ENCODE results near the gene WDR86.

The WDR86 gene

DNA sequence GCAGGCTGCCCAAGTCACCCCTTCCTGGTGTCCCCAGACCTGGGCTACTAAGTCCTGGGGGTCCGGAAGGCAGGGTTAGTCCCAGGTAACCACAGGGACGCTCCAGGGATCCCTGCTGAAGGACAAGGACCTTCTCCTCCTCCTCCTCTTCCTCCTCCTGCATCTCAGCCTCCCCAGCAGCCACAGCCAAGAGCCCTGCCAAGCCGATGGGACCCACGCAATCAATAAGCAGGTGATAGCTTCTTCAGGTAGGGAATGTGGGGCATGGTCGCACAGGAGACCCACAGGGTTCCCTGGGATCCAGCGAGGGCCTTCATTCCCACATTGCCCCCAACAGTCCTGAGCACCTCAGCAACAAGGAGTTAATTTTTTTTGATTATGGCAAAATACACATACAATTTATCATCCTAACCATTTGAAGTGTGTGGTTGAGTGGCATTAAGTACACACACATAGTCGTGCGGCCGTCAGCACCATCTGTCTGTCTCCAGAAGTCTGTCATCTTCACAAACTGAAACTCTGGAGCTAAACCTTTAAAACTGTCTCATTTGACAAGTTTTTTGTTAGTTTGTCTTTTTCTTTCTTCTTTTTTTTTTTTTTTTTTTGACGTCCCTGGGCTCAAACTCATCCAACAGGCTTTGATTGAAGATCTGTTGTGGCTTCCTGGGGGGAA, 18.0 kb upstream of the WDR86 start:
- TF ChIP-seq GATA2 (IDR thresholded peaks at IDR 0.05; ENCODE audit: low read depth, low read length) (no peak), GATA3 (IDR thresholded peaks at IDR 0.05; ENCODE audit: low read depth, low read length) (no peak)

DNA sequence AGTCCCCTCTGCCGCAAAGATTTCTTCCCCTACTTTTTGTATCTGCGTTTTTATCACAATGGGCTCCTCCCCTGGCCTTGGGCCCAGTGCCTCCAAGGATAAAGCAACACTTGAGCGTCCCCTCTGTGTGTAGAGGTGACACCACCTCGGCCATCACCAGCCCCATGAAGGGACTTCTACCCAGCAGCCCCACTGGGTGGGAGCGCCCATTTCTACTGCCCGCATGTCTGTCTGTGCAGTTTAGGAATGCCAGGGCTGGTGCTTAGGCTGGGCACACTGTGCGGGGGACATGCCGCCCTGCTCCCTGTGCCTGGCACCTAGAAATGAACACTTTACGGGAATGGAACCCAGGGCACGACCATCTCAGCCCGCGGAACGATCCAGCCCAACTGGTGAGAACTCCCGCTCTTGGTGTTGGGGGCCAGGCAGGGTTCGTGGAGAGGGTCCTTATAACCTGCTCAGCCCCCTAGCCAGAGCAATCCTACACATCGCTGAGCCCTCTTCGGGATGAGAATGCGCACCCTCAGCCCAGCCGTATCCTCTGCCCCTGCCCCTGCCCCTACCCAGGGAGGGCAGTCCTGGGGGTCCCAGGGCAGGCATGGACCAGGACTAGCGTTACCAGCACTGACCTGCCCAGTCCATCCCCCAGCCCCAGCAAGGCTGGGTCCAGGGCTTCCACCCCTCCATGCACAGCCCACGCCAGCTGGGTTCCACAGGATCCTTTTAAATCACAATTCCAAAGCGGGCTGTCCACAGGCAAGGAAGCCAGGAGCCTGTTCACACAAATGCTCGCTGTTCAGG, 17.3 kb upstream of the WDR86 start:
- no peak for TF ChIP-seq GATA3 (IDR thresholded peaks at IDR 0.05; ENCODE audit: low read depth, low read length)
- TF ChIP-seq GATA2 (IDR thresholded peaks at IDR 0.05; ENCODE audit: low read depth, low read length), result no peak

DNA sequence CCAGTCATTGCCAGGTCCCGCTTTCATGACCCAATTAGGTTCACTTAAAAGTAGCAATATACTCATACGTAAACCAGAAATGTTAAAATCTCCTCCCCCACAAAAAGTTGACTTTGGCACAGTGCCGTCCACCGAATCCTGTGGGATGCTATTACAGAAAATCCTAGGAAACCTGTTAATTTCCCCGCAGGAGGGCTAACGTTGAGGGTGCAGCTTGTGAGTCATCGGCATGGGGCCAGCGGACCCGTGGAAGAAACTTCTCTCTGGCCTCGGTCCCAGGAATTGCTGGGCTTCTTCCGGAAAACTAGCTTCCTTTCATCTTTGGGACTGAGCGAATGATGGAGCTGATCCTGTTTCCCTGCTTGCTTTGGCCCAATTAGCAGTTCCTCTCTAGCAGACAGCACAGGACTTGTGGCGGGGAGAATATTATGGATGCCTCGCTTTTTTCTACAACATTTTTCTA, 16.6 kb upstream of the WDR86 start:
- TF ChIP-seq GATA2 (IDR thresholded peaks at IDR 0.05; ENCODE audit: low read depth, low read length), result no peak
- no peak for TF ChIP-seq GATA3 (IDR thresholded peaks at IDR 0.05; ENCODE audit: low read depth, low read length)

DNA sequence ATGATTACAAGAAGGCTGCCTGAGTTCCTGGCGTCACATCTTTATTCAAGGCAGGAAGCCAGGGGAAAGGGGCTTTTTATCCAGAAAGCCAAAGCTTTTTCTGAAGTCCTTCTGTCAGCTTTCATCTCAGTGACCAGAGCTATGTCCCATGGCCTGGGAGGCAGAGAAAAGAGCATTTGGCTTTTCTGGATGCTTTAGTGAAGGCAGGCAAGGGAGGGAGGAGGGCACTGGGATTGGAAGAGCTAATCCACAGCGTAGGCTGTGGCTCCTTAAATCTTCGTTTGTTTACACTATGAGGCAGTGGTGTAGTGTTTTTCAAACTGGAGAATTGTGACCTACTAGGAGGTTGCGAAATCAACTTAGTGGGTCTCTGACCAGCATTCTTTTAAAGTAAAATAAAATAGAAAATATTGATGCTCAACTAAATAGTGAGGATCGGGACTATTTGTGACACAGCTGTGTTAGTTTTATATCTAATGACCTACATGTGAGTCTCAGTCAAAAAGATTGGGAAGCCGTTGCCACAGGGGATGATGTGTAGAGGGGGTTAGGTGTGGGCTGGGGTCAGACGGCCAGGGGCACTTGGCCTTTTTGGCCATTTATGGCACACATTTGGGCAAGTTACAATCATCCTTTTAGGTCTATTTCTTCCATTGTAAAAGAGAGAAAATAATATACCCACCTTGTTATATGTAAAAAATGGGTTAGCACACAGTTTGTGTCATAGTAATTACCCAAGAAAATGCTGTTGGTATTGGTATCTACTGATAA, 16.0 kb upstream of the WDR86 start:
- TF ChIP-seq GATA2 (IDR thresholded peaks at IDR 0.05; ENCODE audit: low read depth, low read length), result no peak
- TF ChIP-seq GATA3 (IDR thresholded peaks at IDR 0.05; ENCODE audit: low read depth, low read length), result no peak

DNA sequence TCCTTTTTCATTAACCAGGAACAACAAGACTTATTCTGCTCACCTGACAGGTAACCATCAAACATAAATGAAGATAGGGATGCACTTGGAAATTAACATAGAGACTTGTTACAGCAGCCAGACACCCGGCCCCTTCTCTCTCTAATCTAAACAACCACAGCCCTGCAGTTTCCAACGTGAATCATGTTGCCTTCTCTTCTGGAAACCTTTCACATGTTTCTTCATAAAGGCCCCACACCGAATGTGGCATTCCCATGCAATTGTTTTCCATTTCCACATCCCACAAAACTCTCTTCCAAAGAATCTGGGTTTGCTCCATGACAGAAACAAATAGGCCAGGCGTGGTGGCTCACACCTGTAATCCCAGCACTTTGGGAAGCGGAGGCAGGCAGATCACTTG, 15.0 kb upstream of the WDR86 start:
- no peak for TF ChIP-seq GATA3 (IDR thresholded peaks at IDR 0.05; ENCODE audit: low read depth, low read length)
- no peak for TF ChIP-seq GATA2 (IDR thresholded peaks at IDR 0.05; ENCODE audit: low read depth, low read length)

DNA sequence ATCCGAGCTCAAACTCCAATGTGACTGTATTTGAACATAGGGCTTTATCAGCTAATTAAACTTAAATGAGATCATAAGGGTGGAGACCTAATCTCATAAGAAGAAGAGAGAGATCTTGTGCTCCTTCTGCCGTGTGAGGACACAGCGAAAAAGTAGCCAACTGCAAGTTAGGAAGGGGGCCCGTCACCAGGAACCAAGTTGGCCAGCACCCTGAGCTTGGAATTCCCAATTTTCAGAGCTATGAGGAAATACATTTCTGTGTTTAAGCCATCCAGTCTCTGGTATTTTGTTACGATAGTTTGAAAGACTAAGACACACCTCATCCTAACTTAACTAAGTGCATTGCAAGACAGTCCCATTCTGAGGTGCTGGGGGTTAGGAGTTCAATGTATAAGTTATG, 14.1 kb upstream of the WDR86 start:
- no peak for TF ChIP-seq GATA3 (IDR thresholded peaks at IDR 0.05; ENCODE audit: low read depth, low read length)

DNA sequence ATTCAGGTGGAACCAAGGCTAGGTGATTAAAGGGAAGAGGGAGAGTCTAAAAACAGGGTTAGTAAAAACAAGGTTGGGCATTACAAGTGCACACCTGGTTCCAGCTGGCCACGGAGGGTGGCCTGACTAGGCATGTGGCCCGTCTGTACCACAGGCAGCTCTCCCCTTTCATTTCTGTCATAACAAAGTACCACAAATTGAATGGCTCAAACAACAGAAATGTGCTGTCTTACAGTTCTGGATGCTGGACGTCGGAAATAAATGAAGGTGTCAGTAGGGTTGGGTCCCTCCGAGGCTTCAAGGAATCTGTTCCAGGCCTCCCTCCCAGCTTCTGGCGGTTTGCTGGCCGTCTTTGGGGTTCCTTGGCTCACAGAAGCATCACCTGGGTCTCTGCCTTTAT, 13.4 kb upstream of the WDR86 start:
- no peak for TF ChIP-seq GATA2 (IDR thresholded peaks at IDR 0.05; ENCODE audit: low read depth, low read length)

DNA sequence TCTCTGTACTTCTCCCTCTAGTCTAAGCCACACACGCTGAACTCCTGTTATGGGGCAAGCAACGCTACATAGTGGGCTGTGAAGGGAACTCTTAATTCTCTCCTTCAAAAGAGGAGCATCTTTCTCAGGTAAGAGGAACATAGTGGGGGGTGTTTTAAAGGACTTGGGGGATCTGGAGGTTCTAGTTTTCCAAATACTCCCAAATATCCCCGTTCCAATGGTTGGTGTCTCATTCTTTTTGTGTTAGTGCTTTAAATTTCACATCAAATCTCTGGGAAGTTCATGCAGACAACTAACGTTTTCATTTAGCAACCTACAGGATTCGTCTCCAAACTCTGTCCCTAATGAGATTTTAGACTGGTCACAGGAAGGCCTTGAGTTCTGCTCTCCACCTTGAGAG, 12.4 kb upstream of the WDR86 start:
- TF ChIP-seq GATA3 (IDR thresholded peaks at IDR 0.05; ENCODE audit: low read depth, low read length) (no peak), GATA2 (IDR thresholded peaks at IDR 0.05; ENCODE audit: low read depth, low read length) (no peak)

DNA sequence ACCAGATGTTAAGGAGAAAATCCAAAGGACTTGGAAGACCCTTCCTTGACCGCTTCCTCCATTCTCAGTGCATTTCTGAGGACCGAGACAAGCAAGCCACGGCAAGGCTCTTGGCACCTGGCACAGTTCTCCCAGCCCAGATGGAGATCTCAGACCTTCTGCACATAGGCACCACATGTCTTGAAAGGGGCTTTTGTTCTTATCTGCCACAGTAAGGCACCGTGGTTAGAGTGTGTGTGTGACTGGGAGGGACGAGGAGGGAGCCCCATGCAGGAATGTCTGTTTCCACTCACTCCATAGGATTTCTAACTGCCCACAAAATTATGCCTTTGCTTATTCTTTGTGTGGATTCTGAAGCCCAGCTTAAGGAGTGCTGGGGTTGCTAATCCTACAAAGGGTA, 10.3 kb upstream of the WDR86 start:
- no peak for TF ChIP-seq GATA2 (IDR thresholded peaks at IDR 0.05; ENCODE audit: low read depth, low read length)
- TF ChIP-seq GATA3 (IDR thresholded peaks at IDR 0.05; ENCODE audit: low read depth, low read length), result no peak

DNA sequence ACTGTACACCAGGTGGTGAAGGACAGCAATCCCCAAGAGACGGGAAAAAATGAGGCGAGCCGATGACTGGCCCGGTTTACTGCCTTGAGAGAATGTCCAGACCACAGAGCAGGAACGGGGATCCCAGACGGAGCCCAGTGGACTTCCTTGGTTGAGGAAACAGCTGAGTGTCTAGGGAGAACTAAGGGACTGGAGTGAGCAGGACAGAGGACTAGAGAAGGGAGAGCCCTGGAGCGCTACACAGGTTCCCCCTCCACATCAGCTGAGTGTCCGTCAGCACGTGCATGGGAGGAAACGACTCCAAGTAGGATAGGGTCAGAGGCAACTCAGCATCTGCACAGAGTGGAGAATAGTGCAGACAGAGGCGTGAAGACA, 7.1 kb upstream of the WDR86 start:
- TF ChIP-seq GATA3 (IDR thresholded peaks at IDR 0.05; ENCODE audit: low read depth, low read length) (no peak), GATA2 (IDR thresholded peaks at IDR 0.05; ENCODE audit: low read depth, low read length) (no peak)

DNA sequence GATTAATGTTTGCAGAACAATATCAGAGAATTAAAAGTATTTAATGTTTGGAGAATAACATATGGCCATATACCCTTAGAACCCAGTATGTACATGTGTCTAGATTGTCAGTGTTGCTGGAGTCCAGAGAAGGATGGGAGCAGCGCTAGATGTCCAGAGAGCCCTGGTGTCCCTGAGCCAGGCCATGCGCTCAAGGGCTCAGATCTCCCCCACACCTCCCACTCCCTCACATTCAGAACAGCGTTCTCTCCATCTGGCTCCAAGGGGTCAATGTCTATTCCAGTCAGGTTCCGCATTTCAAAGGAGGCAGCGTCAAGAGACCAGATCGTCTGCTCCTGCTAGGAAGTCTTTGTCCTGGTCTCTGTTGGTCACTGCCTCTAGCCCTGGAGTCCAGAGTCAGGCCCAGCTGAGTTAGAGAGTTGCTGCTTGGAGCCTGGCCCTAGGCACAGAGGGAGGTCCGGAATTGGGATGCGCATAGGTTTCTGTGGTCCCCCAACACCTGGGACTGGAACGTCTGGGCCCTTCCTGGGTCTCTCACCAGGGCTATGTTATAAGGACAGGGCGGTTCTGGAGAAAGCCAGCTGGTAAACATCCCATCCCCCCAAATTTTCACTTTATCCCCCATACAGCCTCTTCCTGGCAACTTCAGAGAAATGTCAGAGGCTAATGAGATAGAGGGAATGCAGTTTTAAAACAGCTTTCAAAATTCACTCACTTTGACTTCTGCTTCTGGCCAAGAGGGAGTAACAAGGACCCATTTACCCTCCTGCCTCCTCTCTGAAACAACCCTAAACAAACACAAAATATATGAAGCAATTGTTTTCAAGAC, 6.5 kb upstream of the WDR86 start:
- no peak for TF ChIP-seq GATA2 (IDR thresholded peaks at IDR 0.05; ENCODE audit: low read depth, low read length)
- no peak for TF ChIP-seq GATA3 (IDR thresholded peaks at IDR 0.05; ENCODE audit: low read depth, low read length)

DNA sequence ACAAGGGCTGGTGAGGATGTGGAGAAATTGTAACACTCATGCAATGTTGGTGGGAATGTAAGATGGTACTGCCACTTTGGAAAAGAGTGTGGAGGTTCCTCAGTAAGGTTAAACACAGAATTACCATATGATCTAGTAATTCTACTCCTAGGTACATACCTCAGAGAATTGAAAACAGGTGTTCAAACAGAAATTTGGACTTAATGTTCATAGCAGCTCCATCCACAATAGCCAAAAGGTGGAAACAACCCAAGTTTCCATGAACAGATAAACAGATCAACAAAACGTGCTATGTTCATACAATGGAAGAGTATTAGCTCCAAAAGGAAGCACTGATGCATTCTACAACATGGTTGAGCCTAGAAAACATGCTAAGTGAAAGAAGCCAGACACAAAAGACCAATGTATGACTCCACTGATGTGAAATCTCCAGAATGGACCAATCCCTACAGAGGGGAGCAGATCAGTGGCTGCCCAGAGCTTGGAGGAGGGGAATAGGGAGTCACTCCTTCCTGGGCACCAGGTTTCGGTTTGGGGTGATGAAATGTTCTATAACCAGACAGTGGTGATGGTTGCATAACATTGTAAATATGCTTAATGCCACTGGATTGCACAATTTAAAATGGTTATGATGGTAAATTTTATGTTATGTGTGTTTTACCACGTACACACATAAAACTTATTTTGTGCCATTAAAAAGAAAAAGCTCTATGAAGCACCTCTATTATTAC, 5.7 kb upstream of the WDR86 start:
- TF ChIP-seq GATA2 (IDR thresholded peaks at IDR 0.05; ENCODE audit: low read depth, low read length) (no peak), GATA3 (IDR thresholded peaks at IDR 0.05; ENCODE audit: low read depth, low read length) (no peak)

DNA sequence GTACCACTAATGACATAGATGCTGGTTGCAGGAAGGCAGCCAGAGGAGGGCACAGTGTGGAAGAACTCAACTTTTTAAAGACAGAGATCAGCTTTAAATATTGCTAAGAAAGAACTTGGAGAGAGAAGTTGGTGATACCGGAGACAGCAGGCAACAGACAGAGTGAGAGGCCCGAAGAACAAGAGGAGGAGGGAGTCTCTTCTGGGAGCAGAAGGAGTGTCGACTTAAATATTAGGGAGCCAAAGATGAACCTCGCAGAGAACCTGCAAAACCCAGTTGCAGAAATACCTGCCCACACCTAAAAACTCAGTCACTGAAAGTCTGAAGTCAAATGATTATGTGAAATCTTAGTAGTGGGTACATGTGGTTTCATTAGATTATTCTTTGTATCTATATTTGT, 3.4 kb upstream of the WDR86 start:
- TF ChIP-seq GATA2 (IDR thresholded peaks at IDR 0.05; ENCODE audit: low read depth, low read length), result no peak
- no peak for TF ChIP-seq GATA3 (IDR thresholded peaks at IDR 0.05; ENCODE audit: low read depth, low read length)
